PC-9 (cell line): Measurements from ENCODE around the gene SNCB.

Experiments
- EZH2 ChIP-seq: fragments of 200-600 bp; sonication (generic); IDR thresholded peaks from 2 replicates; pipeline ENCODE4 v1.8.0; 2017; ENCODE audit warnings: antibody characterized with exemption, low read depth
- TF ChIP-seq, protein P1 (sequence below): fragments of 200-600 bp; sonication (generic); conservative IDR thresholded peaks from 2 replicates; pipeline ENCODE4 v1.6.1; 2017; ENCODE audit warnings: mixed run types, antibody characterized with exemption, mild to moderate bottlenecking, moderate library complexity

DNA sequence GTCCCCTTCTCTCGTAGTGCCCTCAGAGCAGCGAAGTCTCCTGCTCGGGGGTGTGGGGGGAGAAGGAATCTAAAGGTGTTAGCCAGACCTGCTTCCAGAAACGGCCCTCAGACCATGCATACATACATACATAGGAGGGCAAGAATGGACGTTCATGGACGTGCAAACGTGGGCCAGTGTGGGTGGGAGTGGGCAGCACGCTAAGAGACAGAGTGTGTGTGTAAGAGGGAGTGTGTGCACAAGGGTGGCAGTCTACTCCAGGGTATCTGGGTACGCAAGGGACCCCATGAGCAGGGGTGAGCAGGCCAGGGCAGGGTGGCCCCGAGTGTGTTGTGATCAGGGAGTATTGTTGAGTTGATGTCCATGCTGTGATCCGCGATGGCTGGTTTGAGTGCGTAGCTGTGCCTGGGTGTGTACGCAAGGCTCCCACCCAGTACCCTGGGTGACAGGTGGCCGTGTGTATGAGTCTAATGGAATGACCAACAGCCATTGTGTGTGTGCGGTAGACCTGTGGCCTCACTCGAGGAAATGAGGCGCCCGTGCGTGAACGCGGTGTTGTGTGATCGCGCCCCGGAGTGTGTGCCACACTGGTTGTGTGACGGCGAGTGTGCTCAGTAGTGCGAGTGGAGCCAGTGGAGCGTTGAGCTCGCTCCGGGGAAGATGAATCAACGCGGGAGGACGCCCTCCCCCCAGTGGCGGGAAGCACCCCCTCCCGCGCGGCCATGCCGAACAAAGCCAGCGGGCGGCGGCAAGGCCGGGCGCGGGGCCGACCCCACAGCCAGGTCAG, 21.2 kb downstream of the SNCB start:
- TF ChIP-seq EZH2: no peak
- TF ChIP-seq, protein P1, sequence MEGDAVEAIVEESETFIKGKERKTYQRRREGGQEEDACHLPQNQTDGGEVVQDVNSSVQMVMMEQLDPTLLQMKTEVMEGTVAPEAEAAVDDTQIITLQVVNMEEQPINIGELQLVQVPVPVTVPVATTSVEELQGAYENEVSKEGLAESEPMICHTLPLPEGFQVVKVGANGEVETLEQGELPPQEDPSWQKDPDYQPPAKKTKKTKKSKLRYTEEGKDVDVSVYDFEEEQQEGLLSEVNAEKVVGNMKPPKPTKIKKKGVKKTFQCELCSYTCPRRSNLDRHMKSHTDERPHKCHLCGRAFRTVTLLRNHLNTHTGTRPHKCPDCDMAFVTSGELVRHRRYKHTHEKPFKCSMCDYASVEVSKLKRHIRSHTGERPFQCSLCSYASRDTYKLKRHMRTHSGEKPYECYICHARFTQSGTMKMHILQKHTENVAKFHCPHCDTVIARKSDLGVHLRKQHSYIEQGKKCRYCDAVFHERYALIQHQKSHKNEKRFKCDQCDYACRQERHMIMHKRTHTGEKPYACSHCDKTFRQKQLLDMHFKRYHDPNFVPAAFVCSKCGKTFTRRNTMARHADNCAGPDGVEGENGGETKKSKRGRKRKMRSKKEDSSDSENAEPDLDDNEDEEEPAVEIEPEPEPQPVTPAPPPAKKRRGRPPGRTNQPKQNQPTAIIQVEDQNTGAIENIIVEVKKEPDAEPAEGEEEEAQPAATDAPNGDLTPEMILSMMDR: no peak
